ENCODE measurements around the gene ATP5MG.

- TF ChIP-seq CTCF (IDR thresholded peaks at IDR 0.05 in 2 of 3, conservative IDR thresholded peaks at IDR 0.05 in 1 of 3; ENCODE audit: control insufficient read depth in 2 of 3, extremely low read depth in 1 of 3, insufficient read depth in 1 of 3, low read depth in 3 of 3, low read length in 3 of 3) (no peak), POLR2A (IDR thresholded peaks at IDR 0.05; ENCODE audit: low read depth, low read length) (no peak), NR2C2 (IDR thresholded peaks at IDR 0.05; ENCODE audit: borderline replicate concordance, control insufficient read depth, insufficient read length, low read depth) (no peak), CREB1 (IDR thresholded peaks at IDR 0.05; ENCODE audit: low read depth) (no peak), IKZF1 (conservative IDR thresholded peaks at IDR 0.05) (no peak), HDGF (IDR thresholded peaks at IDR 0.05) (no peak), TCF3 (IDR thresholded peaks at IDR 0.05; ENCODE audit: borderline replicate concordance, insufficient read depth, low read depth, low read length) (no peak), SUZ12 (IDR thresholded peaks at IDR 0.05; ENCODE audit: unreplicated experiment) (no peak), ZNF384 (IDR thresholded peaks at IDR 0.05; ENCODE audit: borderline replicate concordance, low read depth, low read length) (no peak), SMARCA5 (IDR thresholded peaks at IDR 0.05) (no peak)
Measured at GRCh38 chr11:118406599-118407166, 5.3 kb downstream of the ATP5MG start.

Measured in GM12878 (cell line).